ENCODE data around the gene GLYATL2. TPM values are rescaled to one million over a fixed set of nuclear protein-coding genes. Genes with fewer than 3 reads are reported as not detected.

GLYATL2 gene
- total and polyA plus RNA-seq, 4 donors: not detected

GRCh38 chr11:58864335-58864734 lies 19.8 kb upstream of the GLYATL2 start:
- 35% methylated on average over 1 of the region's 1 CpG for WGBS
- Histone ChIP-seq H3K4me3 (ENCODE audit: low read depth in 1 of 3, low read length in 3 of 3) (no peak overlapping the region), H3K27ac (ENCODE audit: low read depth in 1 of 2, low read length in 2 of 2) (no peak overlapping the region), H3K27me3 (ENCODE audit: control insufficient read depth in 4 of 4, insufficient read depth in 4 of 4, low read length in 3 of 4) (no peaks in the 10 kb centered on the region), H3K9me3 (ENCODE audit: control insufficient read depth in 4 of 4, low read length in 3 of 4) (peaks cover 0 to 7% (median 0%) of the 10 kb centered on the region in 4 donors), H3K9ac (ENCODE audit: low read depth in 1 of 2, low read length in 2 of 2) (no peak overlapping the region), H3K36me3 (ENCODE audit: control insufficient read depth in 4 of 4, insufficient read depth in 3 of 4, low read depth in 1 of 4, low read length in 3 of 4) (no peaks in the 10 kb centered on the region), H3K4me1 (ENCODE audit: control insufficient read depth in 4 of 4, insufficient read depth in 4 of 4, low read length in 3 of 4) (no peaks in the 10 kb centered on the region)
- DNase-seq (ENCODE audit: low spot score): no peak
- TF ChIP-seq FOXA1 (IDR thresholded peaks at IDR 0.05): no peak
- TF ChIP-seq FOXA2 (IDR thresholded peaks at IDR 0.05): no peak
- no peak for TF ChIP-seq TAF1 (conservative IDR thresholded peaks at IDR 0.05)
- no peak for TF ChIP-seq SP1 (IDR thresholded peaks at IDR 0.05)
- TF ChIP-seq CTCF (IDR thresholded peaks at IDR 0.05; ENCODE audit: low read depth, low read length, missing input control): no peak
- TF ChIP-seq RAD21 (IDR thresholded peaks at IDR 0.05): no peak

- 78% methylated on average over 1 of the region's 1 CpG for WGBS
- Histone ChIP-seq H3K27me3 (ENCODE audit: control insufficient read depth in 4 of 4, insufficient read depth in 4 of 4, low read length in 3 of 4) (no peaks in the 10 kb centered on the region), H3K27ac (ENCODE audit: low read depth in 1 of 2, low read length in 2 of 2) (no peak overlapping the region), H3K9me3 (ENCODE audit: control insufficient read depth in 4 of 4, low read length in 3 of 4) (peaks cover 0 to 7% (median 0%) of the 10 kb centered on the region in 4 donors), H3K4me1 (ENCODE audit: control insufficient read depth in 4 of 4, insufficient read depth in 4 of 4, low read length in 3 of 4) (no peaks in the 10 kb centered on the region), H3K36me3 (ENCODE audit: control insufficient read depth in 4 of 4, insufficient read depth in 3 of 4, low read depth in 1 of 4, low read length in 3 of 4) (no peaks in the 10 kb centered on the region), H3K9ac (ENCODE audit: low read depth in 1 of 2, low read length in 2 of 2) (no peak overlapping the region), H3K4me3 (ENCODE audit: low read depth in 1 of 3, low read length in 3 of 3) (no peak overlapping the region)
- TF ChIP-seq FOXA2 (IDR thresholded peaks at IDR 0.05) (no peak), CTCF (IDR thresholded peaks at IDR 0.05; ENCODE audit: low read depth, low read length, missing input control) (no peak), HNF4G (IDR thresholded peaks at IDR 0.05) (no peak), ZBTB33 (IDR thresholded peaks at IDR 0.05) (no peak), FOXA1 (IDR thresholded peaks at IDR 0.05) (no peak), TAF1 (conservative IDR thresholded peaks at IDR 0.05) (no peak), MAX (IDR thresholded peaks at IDR 0.05) (no peak)
- DNase-seq (ENCODE audit: low spot score): no peak
Observed at GRCh38 chr11:58863697-58864096, 19.2 kb upstream of the GLYATL2 start.

GRCh38 chr11:58861533-58861932 lies 17.0 kb upstream of the GLYATL2 start:
- H3K27ac ChIP-seq (ENCODE audit: low read depth in 1 of 2, low read length in 2 of 2): no peak overlapping the region
- WGBS: 86% methylated on average over 1 of the region's 1 CpG
- TF ChIP-seq ZBTB33 (IDR thresholded peaks at IDR 0.05): no peak
- TF ChIP-seq SP1 (IDR thresholded peaks at IDR 0.05): no peak
- TF ChIP-seq HNF4G (IDR thresholded peaks at IDR 0.05): no peak
- TF ChIP-seq MAX (IDR thresholded peaks at IDR 0.05): no peak
- TF ChIP-seq RAD21 (IDR thresholded peaks at IDR 0.05): no peak
- no peak for TF ChIP-seq HNF4A (conservative IDR thresholded peaks at IDR 0.05)
- TF ChIP-seq TAF1 (conservative IDR thresholded peaks at IDR 0.05): no peak
- TF ChIP-seq GABPA (IDR thresholded peaks at IDR 0.05 in 1 of 2, conservative IDR thresholded peaks at IDR 0.05 in 1 of 2): no peak
- TF ChIP-seq EGR1 (IDR thresholded peaks at IDR 0.05; ENCODE audit: low read depth in 2 of 2): no peak
- no peak for TF ChIP-seq JUND (IDR thresholded peaks at IDR 0.05)
- no peak for TF ChIP-seq NR2F2 (IDR thresholded peaks at IDR 0.05)
- no peak for TF ChIP-seq YY1 (IDR thresholded peaks at IDR 0.05)

More at GRCh38 chr11:58861533-58861932, 17.0 kb upstream of the GLYATL2 start:
- Histone ChIP-seq H3K9ac (ENCODE audit: low read depth in 1 of 2, low read length in 2 of 2) (no peak overlapping the region), H3K27me3 (ENCODE audit: control insufficient read depth in 4 of 4, insufficient read depth in 4 of 4, low read length in 3 of 4) (no peaks in the 10 kb centered on the region), H3K9me3 (ENCODE audit: control insufficient read depth in 4 of 4, low read length in 3 of 4) (peaks cover 0 to 7% (median 0%) of the 10 kb centered on the region in 4 donors), H3K4me1 (ENCODE audit: control insufficient read depth in 4 of 4, insufficient read depth in 4 of 4, low read length in 3 of 4) (no peaks in the 10 kb centered on the region), H3K36me3 (ENCODE audit: control insufficient read depth in 4 of 4, insufficient read depth in 3 of 4, low read depth in 1 of 4, low read length in 3 of 4) (no peaks in the 10 kb centered on the region), H3K4me3 (ENCODE audit: low read depth in 1 of 3, low read length in 3 of 3) (no peak overlapping the region)
- no peak for DNase-seq (ENCODE audit: low spot score)

Data from liver (tissue), 9 donors.